Fibroblast of mammary gland (primary cell): ENCODE data around the gene ELK3.

ENCODE experiments used
- DNase-seq: peaks from one replicate; pipeline ENCODE4 v3.0.0-alpha.2; 2010; ENCODE audit warnings: low read depth
- H3K4me3 ChIP-seq: 2 replicates; pipeline ENCODE4 v1.5.1; 2011; ENCODE audit warnings: low read depth, mild to moderate bottlenecking, low read length, moderate library complexity; ENCODE audit not compliant: control insufficient read depth
- TF ChIP-seq, protein P1 (sequence below): conservative IDR thresholded peaks from 2 replicates; pipeline ENCODE4 v1.5.1; 2011; ENCODE audit warnings: low read depth, low read length, inconsistent platforms; ENCODE audit not compliant: control insufficient read depth, insufficient read depth

The ELK3 gene

DNA sequence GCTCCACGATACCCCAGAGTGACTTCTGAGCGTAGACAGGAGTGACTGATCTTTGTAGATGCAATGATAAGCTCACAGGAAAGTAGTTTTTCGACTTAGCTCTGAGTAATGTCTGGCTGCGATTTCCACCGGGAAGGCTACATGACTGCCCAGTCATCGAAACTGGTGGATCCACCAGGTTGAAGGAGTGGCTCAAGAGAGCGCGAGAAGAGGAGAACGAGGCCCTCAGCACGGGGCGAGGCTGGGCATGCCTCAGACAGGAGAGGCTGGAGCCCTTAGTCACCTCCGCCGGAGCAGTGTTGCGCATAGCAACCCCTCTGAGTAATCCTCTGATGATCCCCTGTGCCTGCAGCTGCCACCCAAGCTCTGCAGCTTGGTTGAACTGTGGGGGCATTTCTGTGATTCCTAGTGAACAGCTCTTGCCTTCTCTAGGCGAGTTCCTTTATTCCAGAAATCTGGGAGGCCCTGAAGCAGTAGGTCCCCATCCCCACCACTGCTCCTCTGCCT is 25.6 kb downstream of the ELK3 start:
- TF ChIP-seq, protein P1, sequence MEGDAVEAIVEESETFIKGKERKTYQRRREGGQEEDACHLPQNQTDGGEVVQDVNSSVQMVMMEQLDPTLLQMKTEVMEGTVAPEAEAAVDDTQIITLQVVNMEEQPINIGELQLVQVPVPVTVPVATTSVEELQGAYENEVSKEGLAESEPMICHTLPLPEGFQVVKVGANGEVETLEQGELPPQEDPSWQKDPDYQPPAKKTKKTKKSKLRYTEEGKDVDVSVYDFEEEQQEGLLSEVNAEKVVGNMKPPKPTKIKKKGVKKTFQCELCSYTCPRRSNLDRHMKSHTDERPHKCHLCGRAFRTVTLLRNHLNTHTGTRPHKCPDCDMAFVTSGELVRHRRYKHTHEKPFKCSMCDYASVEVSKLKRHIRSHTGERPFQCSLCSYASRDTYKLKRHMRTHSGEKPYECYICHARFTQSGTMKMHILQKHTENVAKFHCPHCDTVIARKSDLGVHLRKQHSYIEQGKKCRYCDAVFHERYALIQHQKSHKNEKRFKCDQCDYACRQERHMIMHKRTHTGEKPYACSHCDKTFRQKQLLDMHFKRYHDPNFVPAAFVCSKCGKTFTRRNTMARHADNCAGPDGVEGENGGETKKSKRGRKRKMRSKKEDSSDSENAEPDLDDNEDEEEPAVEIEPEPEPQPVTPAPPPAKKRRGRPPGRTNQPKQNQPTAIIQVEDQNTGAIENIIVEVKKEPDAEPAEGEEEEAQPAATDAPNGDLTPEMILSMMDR: no peak
- peak; percentile 99 for DNase-seq
- H3K4me3 ChIP-seq: no peak overlapping the region

DNA sequence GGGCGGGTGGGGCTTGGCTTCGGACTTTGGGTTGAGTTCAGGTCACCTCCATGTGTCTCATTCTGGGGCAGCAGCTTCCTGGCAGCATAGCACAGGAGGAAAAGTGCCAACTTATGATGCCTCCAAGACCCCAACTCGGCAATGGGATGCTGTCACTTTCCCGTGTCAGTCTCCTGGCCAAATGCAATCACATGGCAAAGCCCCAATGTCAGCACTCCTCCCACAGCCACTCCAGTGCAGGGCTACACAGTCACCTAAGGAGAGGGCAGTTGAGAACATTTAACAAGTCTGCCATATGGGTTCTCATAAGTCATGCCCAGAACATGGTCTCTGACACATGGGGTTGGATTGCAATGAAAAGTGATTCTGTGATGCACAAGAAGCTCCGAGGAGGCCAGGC is 26.7 kb downstream of the ELK3 start:
- DNase-seq: peak; percentile 87
- H3K4me3 ChIP-seq: no peak overlapping the region
- TF ChIP-seq, protein P1: no peak

DNA sequence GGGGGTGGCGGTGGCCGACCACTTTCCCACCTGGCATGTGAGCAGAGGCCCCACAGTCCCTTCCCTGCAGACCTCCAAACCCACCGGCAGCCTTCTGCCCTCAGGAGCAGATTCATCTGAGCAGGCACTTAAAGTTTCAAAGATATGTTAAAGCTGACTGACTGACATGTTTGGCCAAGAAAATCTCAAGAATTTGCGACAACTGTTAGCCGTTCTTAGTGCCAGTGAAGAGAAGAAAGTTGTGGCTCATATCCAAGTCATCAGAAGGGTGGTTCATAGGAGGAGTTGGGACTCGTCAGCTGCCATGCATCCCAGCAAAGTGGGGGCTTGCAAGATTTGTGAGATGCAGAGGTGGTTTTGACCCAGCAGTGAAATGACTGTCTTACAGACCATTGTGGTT is 27.2 kb downstream of the ELK3 start:
- no peak for DNase-seq
- no peak overlapping the region for H3K4me3 ChIP-seq
- TF ChIP-seq, protein P1: no peak

DNA sequence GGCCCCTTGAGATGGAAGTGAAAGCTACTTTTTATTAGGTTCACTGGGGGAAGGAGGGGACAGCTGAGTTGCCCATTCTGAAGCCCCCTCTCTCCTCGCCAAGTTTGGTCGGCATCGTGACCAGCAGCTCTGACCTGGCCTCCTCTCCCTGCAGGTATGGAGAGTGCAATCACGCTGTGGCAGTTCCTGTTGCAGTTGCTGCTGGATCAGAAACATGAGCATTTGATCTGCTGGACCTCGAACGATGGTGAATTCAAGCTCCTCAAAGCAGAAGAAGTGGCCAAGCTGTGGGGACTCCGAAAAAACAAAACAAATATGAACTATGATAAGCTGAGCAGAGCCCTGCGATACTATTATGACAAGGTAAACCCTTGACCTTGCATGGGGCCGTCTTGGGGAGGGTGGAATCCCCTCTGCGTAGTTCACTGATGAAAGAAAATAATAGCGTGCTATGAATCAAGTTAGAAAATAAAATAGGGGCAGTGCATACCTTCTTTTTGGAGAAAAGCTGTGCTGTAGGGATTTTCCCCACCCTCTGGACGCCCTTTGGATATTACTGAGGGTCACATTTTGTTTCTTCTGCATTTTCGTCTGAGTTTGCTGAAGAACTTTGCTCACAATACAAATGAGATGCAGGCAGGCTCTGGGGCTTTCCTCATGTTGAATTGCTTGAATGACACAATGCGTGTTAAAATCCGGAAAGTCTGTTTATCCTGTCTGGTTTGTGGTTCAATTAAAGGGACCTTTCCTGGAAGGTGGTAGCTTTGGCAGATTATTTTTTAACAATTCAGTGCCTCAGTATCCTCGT is 29.4 kb downstream of the ELK3 start:
- TF ChIP-seq, protein P1: no peak
- H3K4me3 ChIP-seq: no peak overlapping the region
- DNase-seq: no peak

DNA sequence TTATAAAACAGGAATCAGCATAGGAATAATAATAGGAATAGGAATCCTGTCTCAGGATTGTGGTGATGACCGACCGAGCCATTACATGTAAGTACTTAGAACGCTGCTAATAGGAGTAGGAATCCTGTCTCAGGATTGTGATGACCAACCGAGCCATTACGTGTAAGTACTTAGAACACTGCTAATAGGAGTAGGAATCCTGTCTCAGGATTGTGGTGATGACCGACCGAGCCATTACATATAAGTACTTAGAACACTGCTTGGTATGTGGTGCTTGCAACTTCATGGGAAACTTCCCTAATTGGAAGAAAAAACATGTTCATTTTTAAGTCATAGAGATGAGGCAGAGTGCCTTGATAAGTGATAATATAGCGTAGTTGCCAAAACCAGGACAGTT is 30.0 kb downstream of the ELK3 start:
- TF ChIP-seq, protein P1: no peak
- no peak for DNase-seq

DNA sequence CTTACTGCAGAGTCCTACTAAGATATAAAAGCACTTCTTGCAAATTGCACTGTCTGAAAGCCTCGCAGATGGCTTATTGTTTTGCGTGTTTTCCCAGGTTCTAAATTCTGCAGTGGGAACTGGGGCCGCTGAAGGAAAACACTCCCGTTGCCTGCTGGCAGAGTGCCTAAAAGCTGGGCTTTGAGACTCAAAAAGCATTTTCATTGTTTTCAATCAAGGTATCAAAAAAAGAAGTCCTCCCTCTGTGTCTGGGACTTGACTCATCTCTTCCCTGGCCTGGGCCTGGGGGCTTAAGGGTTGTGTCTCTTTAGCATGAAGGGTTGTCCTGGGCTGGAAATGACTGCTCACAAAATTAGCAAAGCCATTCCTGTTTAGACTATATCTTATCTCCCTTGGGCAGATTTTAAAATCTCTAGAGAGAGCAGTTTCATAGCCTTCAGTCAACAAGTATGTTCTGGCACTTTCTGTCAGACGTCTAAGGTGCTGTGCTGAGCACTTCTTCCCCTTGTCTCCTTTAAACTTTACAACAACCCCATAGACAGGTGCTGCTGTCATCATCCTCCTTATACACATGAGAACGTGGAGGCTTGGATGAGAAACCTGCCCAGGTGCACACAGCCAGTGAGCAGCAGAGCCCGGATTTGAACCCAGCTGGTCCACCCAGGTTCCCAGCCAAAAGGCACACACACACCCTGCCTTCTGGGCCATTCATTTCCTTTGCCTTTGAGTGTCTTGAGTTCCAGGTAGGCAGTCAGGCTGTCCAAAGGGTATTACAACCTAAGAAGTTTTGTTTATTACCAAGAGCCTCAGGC is 31.1 kb downstream of the ELK3 start:
- DNase-seq: no peak
- H3K4me3 ChIP-seq: no peak overlapping the region
- TF ChIP-seq, protein P1: no peak

More for the DNA sequence above, 30.0 kb downstream of the ELK3 start:
- no peak overlapping the region for H3K4me3 ChIP-seq
